Endothelial cell of umbilical vein (primary cell): Measurements from ENCODE around the gene SLC12A7. TPM values are rescaled to one million over a fixed set of nuclear protein-coding genes. Genes with fewer than 3 reads are reported as not detected.

Experiments used
- BruUV-seq: library from RNA; stranded (reverse); fragments of 400-500 nt; replicated peaks from 2 replicates; lab custom pipeline; 2021; lab: Mats Ljungman, UMichigan
- CTCF ChIA-PET: fragments of 300-600, 350-600 bp; sonication (Branson Sonifier 250); formaldehyde crosslinking; loops from one replicate; lab custom pipeline; 2021; ENCODE audit warnings: antibody characterized with exemption, inconsistent platforms; lab: Charles Lee
- POLR2A ChIA-PET: fragments of 300-600, 350-600 bp; sonication (Branson Sonifier 250); formaldehyde crosslinking; loops from one replicate; lab custom pipeline; 2021; ENCODE audit warnings: antibody characterized with exemption, inconsistent platforms; lab: Charles Lee
- DNase-seq: peaks from one replicate; pipeline ENCODE4 v3.0.0-alpha.2; 2011; ENCODE audit warnings: low read depth, low spot score
- FAIRE-seq: peaks from 2 replicates; lab custom pipeline; 2011; peaks lifted over from hg19 to GRCh38; lab: Jason Lieb, UNC
- H2AFZ ChIP-seq: 2 replicates; pipeline ENCODE4 v1.6.0; 2012; ENCODE audit warnings: low read depth, low read length, control low read depth, inconsistent platforms
- H3K27ac ChIP-seq: 2 replicates; pipeline ENCODE4 v1.5.1; 2011; ENCODE audit warnings: low read depth, mild to moderate bottlenecking, control low read depth, low read length, moderate library complexity; ENCODE audit not compliant: insufficient read depth
- H3K27me3 ChIP-seq, 2 experiments: 2 replicates each; pipeline versions ENCODE4 v1.6.0 to v1.6.1; 2011; ENCODE audit warnings: low read length in 2 of 2, mixed read lengths in 1 of 2; ENCODE audit not compliant: control insufficient read depth in 2 of 2, insufficient read depth in 2 of 2
- H3K36me3 ChIP-seq, 2 experiments: 2 replicates in 1 of 2; 3 replicates in 1 of 2; pipeline ENCODE4 v1.5.1; 2011; ENCODE audit warnings: low read length in 2 of 2, mild to moderate bottlenecking in 1 of 2, moderate library complexity in 1 of 2; ENCODE audit not compliant: control insufficient read depth in 2 of 2, insufficient read depth in 2 of 2; ENCODE audit errors: extremely low read depth in 1 of 2
- H3K4me1 ChIP-seq: 3 replicates; pipeline ENCODE4 v1.5.1; 2011; ENCODE audit warnings: mild to moderate bottlenecking, low read length; ENCODE audit not compliant: control insufficient read depth, insufficient read depth; ENCODE audit errors: extremely low read depth
- H3K4me2 ChIP-seq: 2 replicates; pipeline ENCODE4 v1.6.1; 2011; ENCODE audit warnings: low read length, control low read depth, mixed read lengths; ENCODE audit not compliant: insufficient read depth
- H3K4me3 ChIP-seq, 3 experiments: fragments of 200-600 bp in 1 of 3; sonication (generic), shearing (Covaris generic) in 1 of 3; replicated peaks in 1 of 3; 2 replicates each; pipeline ENCODE4 v1.5.1; 2011 to 2016; ENCODE audit warnings: control low read depth in 3 of 3, low read length in 3 of 3, mild to moderate bottlenecking in 2 of 3, inconsistent platforms in 1 of 3, low read depth in 1 of 3, moderate library complexity in 1 of 3; ENCODE audit not compliant: insufficient read depth in 1 of 3
- H3K79me2 ChIP-seq: 2 replicates; pipeline ENCODE4 v1.6.0; 2012; ENCODE audit warnings: low read length, inconsistent platforms; ENCODE audit not compliant: control insufficient read depth, insufficient read depth
- H3K9ac ChIP-seq: replicated peaks from 2 replicates; pipeline ENCODE3; 2011; ENCODE audit warnings: low read length, control low read depth; ENCODE audit not compliant: insufficient read depth; ENCODE audit errors: extremely low read depth
- H3K9me1 ChIP-seq: replicated peaks from 3 replicates; pipeline ENCODE4 v1.6.0; 2011; ENCODE audit warnings: mild to moderate bottlenecking, low read length; ENCODE audit not compliant: control insufficient read depth, insufficient read depth; ENCODE audit errors: extremely low read depth
- H3K9me3 ChIP-seq: replicated peaks from 2 replicates; pipeline ENCODE4 v1.5.1; 2012; ENCODE audit warnings: low read length, inconsistent platforms; ENCODE audit not compliant: control insufficient read depth, insufficient read depth
- H4K20me1 ChIP-seq: replicated peaks from 2 replicates; pipeline ENCODE3; 2011; ENCODE audit warnings: mild to moderate bottlenecking, low read length; ENCODE audit not compliant: control insufficient read depth, insufficient read depth; ENCODE audit errors: extremely low read depth
- EZH2 ChIP-seq: IDR thresholded peaks from 2 replicates; pipeline ENCODE4 v1.6.1; 2012; ENCODE audit warnings: borderline replicate concordance, low read depth, mild to moderate bottlenecking, moderate library complexity, low read length, inconsistent platforms; ENCODE audit not compliant: severe bottlenecking
- FOS ChIP-seq: IDR thresholded peaks from 2 replicates; pipeline ENCODE4 v1.6.1; 2011; ENCODE audit warnings: mild to moderate bottlenecking, low read length, moderate library complexity, borderline replicate concordance; ENCODE audit not compliant: insufficient read depth
- GATA2 ChIP-seq: IDR thresholded peaks from 2 replicates; pipeline ENCODE4 v1.7.0; 2011; ENCODE audit warnings: low read depth, mild to moderate bottlenecking, moderate library complexity, mixed read lengths, low read length; ENCODE audit not compliant: insufficient read length, insufficient read depth
- JUN ChIP-seq: IDR thresholded peaks from 2 replicates; pipeline ENCODE4 v1.6.1; 2011; ENCODE audit warnings: borderline replicate concordance, low read depth; ENCODE audit not compliant: insufficient read length, insufficient read depth
- MYC ChIP-seq: IDR thresholded peaks from one replicate; pipeline ENCODE4 v1.6.1; 2011; ENCODE audit warnings: mild to moderate bottlenecking, low read depth, low read length
- POLR2A ChIP-seq: IDR thresholded peaks from 2 replicates; pipeline ENCODE4 v1.6.1; 2012; ENCODE audit warnings: low read depth, mild to moderate bottlenecking, control low read depth, low read length
- POLR2AphosphoS5 ChIP-seq: IDR thresholded peaks from 2 replicates; pipeline ENCODE4 v1.6.1; 2012; ENCODE audit warnings: low read depth, mild to moderate bottlenecking, control low read depth, low read length, moderate library complexity; ENCODE audit not compliant: insufficient read depth
- dilution Hi-C: fragments of 300-500 bp; cut with MboI; formaldehyde crosslinking; loops from one replicate; pipeline ENCODE4 v1.15.0; 2019; ENCODE audit warnings: low sequenced_read_pairs; ENCODE audit not compliant: extremely low pct_ligation_motif_present
- intact Hi-C: fragments of 100-400 bp; cut with micrococcal nuclease; formaldehyde crosslinking; loops from one replicate; pipeline ENCODE4 v1.10.0; 2022
- polyA plus RNA-seq, 4 experiments: library from polyadenylated mRNA; depleted of rRNA in 3 of 4; stranded (reverse) in 3 of 4; unstranded in 1 of 4; fragments of >200 nt; gene quantifications; 2 replicates each; pipeline versions ENCODE4 v1.2.1 to v1.2.3, GENCODE V29; 2011 to 2012; ENCODE audit warnings: missing spikeins in 1 of 4
- total RNA-seq: library from RNA; stranded (reverse); gene quantifications from 2 replicates; pipeline ENCODE4 v1.2.3, GENCODE V29; 2021
- TF ChIP-seq, protein P1 (sequence below), 2 donors: IDR thresholded peaks; 1 replicate in 1 of 2; 2 replicates in 1 of 2; pipeline ENCODE4 v1.5.1; 2011; ENCODE audit warnings: low read length in 2 of 2, mild to moderate bottlenecking in 2 of 2, moderate library complexity in 2 of 2, control low read depth in 1 of 2, inconsistent platforms in 1 of 2, low read depth in 1 of 2; ENCODE audit not compliant: insufficient read depth in 1 of 2; ENCODE audit errors: extremely low read depth in 1 of 2
- TF ChIP-seq, protein P2 (sequence below): IDR thresholded peaks from 2 replicates; pipeline ENCODE4 v1.6.1; 2011; ENCODE audit not compliant: insufficient read depth, insufficient read length

SLC12A7 gene
- total and polyA plus RNA-seq, 2 donors (not counting 3 experiments of a cell fraction or from before 2014, with no cell fraction given) = 16.4 to 38.8 TPM

DNA sequence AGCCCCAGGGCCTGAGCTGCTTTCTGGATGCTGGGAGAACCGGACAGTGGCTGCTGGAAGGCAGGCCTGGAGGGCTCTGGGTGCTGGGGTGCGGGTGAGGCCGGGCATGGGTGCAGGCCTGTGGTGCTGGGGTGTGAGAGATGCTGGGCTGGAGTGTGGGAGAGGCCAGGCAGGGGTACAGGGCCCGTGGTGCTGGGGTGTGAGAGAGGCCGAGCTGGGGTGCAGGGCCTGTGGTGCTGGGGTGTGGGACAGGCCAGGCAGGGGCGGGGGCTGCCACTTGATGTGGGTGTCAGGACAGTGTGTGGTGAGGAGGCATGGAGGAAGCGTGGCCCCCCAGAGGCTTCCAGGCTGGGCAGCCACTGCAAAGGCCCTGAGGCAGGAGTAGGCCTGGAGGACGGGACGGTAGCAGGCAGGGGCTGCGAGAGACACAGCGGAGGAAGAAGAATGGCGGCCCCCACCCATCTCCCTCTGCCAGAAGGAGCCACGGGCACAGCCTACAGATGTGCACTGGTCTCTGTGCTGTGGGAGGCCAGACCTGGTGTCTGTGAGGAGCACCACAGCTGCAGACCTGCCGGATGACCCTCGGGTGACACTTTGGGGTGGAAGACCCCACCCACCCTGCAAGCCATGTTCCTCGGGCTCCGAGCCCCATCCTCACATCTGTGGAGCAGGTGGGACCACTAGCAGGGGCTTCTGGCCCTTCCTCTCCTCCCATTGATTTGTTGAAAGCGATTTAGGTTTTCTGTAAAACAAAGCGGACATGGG lies 94.0 kb downstream of the SLC12A7 start:
- no peak overlapping the region for H3K27ac ChIP-seq
- H3K4me1 ChIP-seq = no peaks in the 10 kb centered on the region
- dilution Hi-C loops = no loop called here
- FAIRE-seq (no peak), DNase-seq (no peak)
- H3K4me3 ChIP-seq = no peak overlapping the region
- no peaks in the 10 kb centered on the region for H3K79me2 ChIP-seq
- CTCF ChIA-PET = interaction anchor here (1.4 kb wide), 1 partner anchor 11 kb away, joined by 5 read pairs; no protein-coding TSS in a partner anchor
- H3K36me3 ChIP-seq = no peaks in the 10 kb centered on the region
- H4K20me1 ChIP-seq = no peaks in the 10 kb centered on the region
- intact Hi-C loops = no loop called here
- no TSS peak for BruUV-seq
- no peak overlapping the region for H3K4me2 ChIP-seq
- no peaks in the 10 kb centered on the region for H3K9me1 ChIP-seq
- no peaks in the 10 kb centered on the region for H3K27me3 ChIP-seq
- TF ChIP-seq, protein P1, sequence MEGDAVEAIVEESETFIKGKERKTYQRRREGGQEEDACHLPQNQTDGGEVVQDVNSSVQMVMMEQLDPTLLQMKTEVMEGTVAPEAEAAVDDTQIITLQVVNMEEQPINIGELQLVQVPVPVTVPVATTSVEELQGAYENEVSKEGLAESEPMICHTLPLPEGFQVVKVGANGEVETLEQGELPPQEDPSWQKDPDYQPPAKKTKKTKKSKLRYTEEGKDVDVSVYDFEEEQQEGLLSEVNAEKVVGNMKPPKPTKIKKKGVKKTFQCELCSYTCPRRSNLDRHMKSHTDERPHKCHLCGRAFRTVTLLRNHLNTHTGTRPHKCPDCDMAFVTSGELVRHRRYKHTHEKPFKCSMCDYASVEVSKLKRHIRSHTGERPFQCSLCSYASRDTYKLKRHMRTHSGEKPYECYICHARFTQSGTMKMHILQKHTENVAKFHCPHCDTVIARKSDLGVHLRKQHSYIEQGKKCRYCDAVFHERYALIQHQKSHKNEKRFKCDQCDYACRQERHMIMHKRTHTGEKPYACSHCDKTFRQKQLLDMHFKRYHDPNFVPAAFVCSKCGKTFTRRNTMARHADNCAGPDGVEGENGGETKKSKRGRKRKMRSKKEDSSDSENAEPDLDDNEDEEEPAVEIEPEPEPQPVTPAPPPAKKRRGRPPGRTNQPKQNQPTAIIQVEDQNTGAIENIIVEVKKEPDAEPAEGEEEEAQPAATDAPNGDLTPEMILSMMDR (IDR thresholded peaks at IDR 0.05; ENCODE audit: extremely low read depth in 1 of 2, insufficient read depth in 1 of 2, low read depth in 1 of 2, low read length in 2 of 2) = no peak
- no peak for TF ChIP-seq POLR2AphosphoS5
- TF ChIP-seq, protein P2, sequence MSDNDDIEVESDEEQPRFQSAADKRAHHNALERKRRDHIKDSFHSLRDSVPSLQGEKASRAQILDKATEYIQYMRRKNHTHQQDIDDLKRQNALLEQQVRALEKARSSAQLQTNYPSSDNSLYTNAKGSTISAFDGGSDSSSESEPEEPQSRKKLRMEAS = no peak
- no peak for TF ChIP-seq FOS
- TF ChIP-seq GATA2 = no peak
- TF ChIP-seq EZH2 = no peak
- no peak for TF ChIP-seq MYC
- no peak for TF ChIP-seq POLR2A
- TF ChIP-seq JUN = no peak
- POLR2A ChIA-PET = no interaction called here
- H3K9me3 ChIP-seq = no peaks in the 10 kb centered on the region
- no peak overlapping the region for H2AFZ ChIP-seq
- no peak overlapping the region for H3K9ac ChIP-seq
